HG03469 (cell line): ENCODE measurements around the gene SCN10A.

Experiments
- ATAC-seq: cut with Tn5 transposase; IDR thresholded peaks from one replicate; pipeline ENCODE4 v1.9.1; 2021; ENCODE audit warnings: mild to moderate bottlenecking, moderate library complexity, moderate number of reproducible peaks; ENCODE audit not compliant: unreplicated experiment

The SCN10A gene

DNA sequence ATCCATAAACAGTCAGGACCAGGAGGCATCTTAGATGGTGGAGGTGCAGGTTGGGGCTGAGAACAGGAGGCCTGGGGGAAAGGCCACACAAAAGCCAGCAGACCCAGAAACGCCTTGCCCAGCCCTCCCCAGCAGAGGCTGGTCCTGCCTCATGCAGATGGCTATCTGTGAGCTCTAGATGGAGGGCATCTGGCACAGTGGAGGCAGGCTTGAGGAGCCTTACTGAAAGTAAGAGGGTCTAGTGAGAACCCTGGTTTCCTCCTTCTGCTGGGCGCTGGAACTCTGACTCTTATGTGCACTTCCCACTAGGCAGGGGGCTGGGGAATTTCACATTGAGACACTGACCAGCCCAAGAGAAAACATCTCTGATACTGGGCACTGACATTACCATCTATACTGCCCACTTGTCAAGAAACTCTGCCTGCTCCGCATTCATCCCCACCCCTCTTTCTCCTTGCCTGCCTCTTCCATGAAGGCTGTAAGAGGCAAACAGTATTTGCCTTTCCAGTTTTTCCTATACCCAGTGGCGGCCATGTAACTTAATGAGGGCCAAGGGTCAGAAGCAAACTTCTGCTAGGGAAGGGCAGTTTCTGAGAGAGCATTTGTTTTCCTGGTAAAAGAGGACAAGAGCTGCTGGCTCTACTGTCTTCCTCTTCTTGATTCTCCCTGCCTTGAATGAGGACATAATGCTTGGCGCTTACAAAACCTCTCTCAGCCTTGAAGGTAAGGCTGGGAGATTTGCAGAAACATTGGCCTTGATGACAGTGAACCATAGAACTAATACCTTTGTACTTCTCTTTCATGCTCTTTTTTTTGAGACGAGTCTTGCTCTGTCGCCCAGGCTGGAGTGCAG, 162.1 kb downstream of the SCN10A start:
- ATAC-seq = no peak

DNA sequence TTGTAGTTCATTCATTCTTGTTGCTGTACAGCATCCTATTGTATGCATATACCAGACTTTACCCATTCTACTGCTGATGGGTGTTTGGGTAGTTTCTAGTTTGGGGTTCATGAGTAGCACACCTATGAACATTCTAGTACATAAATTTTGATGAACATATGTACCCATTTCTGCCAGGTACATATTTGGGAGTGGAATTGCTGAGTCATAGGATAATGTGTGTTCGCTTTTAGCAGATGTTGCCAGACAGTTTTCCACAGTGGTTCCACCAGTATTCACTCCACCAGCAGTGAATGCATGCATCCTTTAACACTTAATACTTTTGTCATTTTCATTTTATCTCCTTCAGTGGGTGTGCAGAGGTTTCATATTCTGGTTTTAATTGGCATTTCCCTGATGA, 163.1 kb downstream of the SCN10A start:
- ATAC-seq = no peak

DNA sequence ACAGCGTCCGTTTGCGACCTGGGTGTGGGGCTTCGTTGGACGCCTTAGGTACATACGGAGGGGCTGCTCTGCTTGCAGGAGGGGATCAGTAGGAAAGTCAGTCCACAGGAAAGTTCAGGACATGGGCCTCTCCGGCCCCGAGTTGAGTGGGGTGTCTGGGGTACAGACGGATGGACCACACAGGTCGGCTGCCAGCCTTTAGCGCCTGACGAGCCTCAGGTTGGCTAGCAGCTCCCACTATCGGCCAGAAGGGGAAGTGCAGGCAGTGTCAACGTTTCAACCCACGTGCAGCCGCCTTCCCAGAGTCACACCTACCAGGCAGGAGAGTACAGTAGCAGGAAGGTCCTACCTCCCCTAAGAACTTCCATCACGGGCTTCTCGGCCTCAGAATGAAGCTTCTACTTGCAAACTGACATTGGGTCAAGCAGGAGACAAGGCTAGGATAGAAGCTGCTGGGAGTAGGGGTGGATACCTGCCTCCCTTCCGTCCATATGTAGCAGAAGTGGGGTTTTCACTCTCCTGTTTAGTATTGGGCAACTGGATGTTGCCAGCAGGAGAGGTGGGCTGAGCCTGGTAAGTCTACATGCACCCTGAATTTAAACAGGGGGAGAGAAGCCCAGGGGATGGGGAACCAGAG, 164.7 kb downstream of the SCN10A start:
- ATAC-seq = peak; percentile 51

DNA sequence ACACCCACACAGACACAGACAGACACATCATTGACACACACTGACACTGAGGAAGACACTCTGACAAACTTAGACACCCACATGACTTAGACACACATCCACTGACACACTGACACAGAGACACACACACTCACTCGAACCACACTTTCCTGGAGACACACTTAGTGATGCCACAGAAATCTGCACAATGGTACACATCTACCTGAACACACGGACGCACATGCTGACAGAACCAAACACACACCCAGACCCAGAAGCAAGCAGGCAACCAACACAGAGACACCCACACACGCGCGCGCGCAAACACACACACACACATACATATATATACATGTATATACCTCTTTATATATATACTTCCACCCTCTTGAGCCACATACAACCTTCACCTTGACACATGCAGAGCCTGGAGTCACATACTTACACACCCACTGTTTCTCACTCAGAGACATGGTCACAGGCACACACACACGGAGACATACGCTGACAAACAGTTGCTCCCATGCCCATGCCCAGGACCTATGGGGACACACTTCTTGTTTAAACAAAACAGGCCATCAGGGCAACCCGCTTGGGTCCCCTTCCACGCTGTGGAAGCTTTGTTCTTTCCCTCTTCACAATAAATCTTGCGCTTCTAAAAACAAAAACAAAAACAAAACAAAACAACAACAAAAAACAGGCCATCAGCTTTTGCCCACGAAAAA, 165.6 kb downstream of the SCN10A start:
- ATAC-seq = no peak

DNA sequence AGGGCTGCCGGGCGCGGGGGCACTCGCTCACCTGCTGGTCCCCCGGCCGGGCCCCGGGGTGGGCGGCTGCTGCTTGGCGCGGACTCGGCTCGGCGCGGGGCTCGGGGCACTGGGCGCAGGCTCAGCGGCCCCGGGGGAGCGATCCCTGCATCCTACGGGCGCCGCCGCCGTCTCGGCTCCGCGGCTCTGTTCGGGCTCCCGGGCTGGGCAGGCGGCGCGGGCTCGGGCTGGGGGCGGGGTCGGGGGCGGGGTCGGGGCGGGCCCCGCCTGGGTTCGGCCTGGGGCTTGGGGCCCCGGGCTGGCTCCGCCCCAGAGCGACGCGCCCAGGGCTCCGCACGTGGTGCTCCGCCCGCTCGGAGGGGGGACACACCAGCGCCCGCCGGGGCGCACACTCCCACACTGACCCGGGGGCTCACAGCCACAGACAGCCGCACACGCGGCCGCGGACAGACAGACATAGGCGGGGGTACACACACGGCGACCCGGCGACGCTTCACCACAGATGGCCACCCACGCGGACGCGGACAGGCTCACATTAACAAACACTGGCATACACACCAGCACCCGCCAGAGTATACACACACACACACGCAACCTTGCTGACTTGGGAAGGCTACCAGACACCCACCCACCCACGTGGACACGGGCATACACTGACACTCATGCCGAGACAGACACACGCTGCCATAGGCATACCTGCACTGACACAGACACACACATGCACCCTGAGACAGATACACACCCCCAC, 166.3 kb downstream of the SCN10A start, which contains the start of gene SCN5A:
SCN5A (minus strand) TSS at position 188 of the 748 bp plus-strand sequence. CDS start 16,380 bp downstream, outside the sequence.
- ATAC-seq = no peak

DNA sequence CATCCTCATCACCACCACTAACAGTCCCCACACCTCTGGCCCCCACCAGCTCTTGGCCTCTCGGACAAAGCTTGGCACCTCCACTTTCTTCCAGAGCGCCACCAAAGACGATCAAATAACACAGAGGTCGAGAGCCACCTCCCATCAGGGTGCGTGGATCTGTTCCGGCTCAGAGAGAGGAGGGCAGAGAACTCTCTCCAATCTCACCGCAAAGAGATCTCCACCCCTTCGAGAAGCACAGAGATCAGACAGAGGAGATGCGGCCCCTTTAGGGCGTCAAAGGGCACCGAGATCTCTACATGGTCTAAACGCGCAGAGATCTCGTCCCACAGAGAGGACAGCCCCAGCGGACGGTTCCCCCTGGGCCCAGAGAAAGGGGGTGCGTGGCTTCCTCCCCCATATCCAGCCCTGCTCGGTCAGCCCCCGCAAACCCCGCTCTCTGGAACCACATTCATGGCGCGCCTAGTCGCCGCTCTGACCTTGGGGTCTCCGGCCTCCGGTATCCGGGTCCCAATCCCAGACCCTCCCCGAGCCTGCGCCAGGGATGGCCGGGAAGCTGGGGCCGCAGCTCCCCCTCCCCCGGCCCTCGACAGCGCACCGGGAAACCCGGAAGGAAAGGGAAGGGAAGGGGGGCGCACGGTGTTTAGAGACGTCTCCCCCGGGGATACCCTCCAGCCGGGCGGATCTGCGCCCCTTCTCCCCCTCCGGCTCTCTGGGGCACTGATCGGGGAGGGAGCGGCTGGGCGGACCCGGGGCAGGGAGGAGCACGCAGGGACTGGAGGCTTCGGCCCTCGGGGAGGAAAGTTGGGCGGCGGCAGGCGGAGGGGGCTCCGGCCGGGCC, 167.1 kb downstream of the SCN10A start:
- ATAC-seq = no peak

DNA sequence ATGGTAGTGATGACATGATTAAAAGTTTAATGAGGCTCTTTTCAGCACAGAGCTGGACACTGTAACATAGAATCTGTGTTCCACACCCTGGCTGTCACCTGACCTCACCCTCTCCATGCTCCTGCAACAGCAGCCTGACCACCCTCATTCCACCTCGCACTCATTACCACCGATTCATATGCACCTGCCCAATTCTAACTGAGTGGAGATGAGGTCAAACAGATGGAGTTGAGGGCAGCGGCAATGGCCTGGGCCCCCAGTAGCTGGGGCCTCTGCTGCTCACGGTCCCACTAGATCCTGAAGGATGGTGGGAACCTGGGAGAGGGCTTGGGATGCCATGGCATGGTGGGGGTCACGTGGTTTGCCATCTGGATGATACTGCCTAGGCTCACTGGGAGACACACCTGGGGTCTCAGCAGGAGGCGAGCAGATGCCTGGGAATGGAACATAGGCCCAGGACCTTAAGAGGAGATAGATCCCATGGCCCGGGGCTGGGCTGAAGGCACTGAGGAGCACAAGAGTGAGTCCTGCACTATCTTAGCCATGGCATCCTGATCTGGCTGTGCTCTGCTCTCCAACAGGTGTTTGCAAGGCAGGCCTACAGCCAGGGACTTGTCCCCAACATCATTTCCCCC, 167.9 kb downstream of the SCN10A start:
- no peak for ATAC-seq

DNA sequence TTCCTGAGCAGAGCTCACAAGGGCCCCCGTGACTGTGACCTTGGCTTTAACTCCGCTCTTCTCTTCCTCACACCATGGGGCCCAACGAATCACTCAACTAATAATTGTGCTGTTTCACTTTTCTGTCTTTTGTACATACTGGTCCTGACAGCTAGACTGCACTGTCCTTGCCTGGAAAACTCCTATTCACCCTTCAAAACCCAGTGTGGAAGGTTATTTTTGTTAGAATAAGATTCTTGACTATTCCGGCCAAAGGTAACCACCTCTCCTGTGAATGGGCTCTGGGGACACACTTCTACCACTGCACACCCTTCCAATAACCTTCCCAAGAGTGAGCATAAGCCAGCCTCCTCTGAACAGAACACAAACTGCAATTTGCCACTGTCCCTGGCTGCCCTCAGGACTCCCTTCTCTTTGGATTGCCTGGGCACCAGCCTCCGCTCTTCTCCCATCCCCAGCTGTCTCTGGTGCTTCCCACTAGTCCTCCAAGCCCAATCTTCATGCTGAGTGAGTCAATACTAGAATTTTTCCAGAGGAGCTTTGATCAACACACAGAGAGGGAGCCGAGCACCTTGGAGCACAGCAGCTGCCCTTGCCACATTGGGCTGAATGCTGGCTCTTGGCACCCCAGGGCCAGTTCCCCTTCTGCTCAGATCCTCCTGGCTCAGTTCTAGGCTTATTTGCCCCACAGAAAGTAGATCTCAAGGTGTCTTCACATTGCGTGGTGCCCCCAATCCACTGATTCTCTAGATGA, 168.6 kb downstream of the SCN10A start:
- ATAC-seq = no peak
